ENCODE results near the gene CIC.

DNA sequence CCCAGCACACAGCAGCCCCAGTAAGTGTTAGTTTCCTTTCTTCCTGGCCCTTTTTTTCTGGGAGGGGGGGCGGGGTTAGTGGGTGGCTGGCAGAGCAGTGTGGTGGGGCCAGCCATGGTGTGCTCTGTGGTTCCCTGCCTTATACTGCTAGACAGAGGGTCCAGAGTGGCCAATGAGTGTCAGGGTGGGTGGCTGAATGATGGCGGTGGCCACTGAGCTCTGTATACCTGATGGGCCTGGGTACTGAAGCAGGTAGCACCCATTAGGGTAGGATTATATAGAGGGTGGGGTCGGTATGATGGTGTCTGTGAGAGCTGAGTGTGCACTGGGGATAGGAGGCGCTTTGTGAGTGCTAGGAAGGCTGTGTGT, 13.8 kb downstream of the CIC start:
- TF ChIP-seq POLR2A (IDR thresholded peaks at IDR 0.05) (no peak), EP300 (IDR thresholded peaks at IDR 0.05) (no peak), CTCF (IDR thresholded peaks at IDR 0.05) (no peak)
